GM11168 (cell line): Measurements from ENCODE around the gene CLMP.

ENCODE experiments used
- in situ Hi-C: fragments of 300-500 bp; cut with MboI; formaldehyde crosslinking; loops from one replicate; pipeline ENCODE4 v1.12.0; 2022; ENCODE audit warnings: low sequenced_read_pairs; ENCODE audit not compliant: unreplicated experiment

CLMP gene

GRCh38 chr11:123195188-123196059 is at the start of gene CLMP:
CLMP (minus strand) TSS chr11:123195248; CDS start chr11:123194940, 308 bp downstream.
- in situ Hi-C loops = no loop called here

GRCh38 chr11:123241874-123242543 is 47.0 kb upstream of the CLMP start:
- in situ Hi-C loops = loop anchor here (10.0 kb wide), 1 partner anchor 77 kb away; no protein-coding TSS in a partner anchor

GRCh38 chr11:123241294-123241693 is 46.2 kb upstream of the CLMP start:
- in situ Hi-C loops = loop anchor here (10.0 kb wide), 1 partner anchor 76 kb away; no protein-coding TSS in a partner anchor

GRCh38 chr11:123239191-123240150 is 44.4 kb upstream of the CLMP start:
- in situ Hi-C loops = loop anchor here (10.0 kb wide), 1 partner anchor 75 kb away; no protein-coding TSS in a partner anchor

- in situ Hi-C loops = no loop called here
Measured at GRCh38 chr11:123238297-123238696, 43.2 kb upstream of the CLMP start.

GRCh38 chr11:123236879-123237278 is 41.8 kb upstream of the CLMP start:
- in situ Hi-C loops = no loop called here

- in situ Hi-C loops = no loop called here
Measured at GRCh38 chr11:123235656-123236261, 40.7 kb upstream of the CLMP start.

- in situ Hi-C loops = no loop called here
Measured at GRCh38 chr11:123235117-123235655, 40.1 kb upstream of the CLMP start.

GRCh38 chr11:123233975-123234334 is 38.9 kb upstream of the CLMP start:
- in situ Hi-C loops = no loop called here

- in situ Hi-C loops = no loop called here
Measured at GRCh38 chr11:123233280-123233974, 38.4 kb upstream of the CLMP start.

- in situ Hi-C loops = no loop called here
Measured at GRCh38 chr11:123231777-123232176, 36.7 kb upstream of the CLMP start.

GRCh38 chr11:123231256-123231655 is 36.2 kb upstream of the CLMP start:
- in situ Hi-C loops = no loop called here

GRCh38 chr11:123230346-123230745 is 35.3 kb upstream of the CLMP start:
- in situ Hi-C loops = no loop called here

GRCh38 chr11:123228496-123229163 is 33.6 kb upstream of the CLMP start:
- in situ Hi-C loops = no loop called here

GRCh38 chr11:123227763-123228495 is 32.9 kb upstream of the CLMP start:
- in situ Hi-C loops = no loop called here

- in situ Hi-C loops = no loop called here
Measured at GRCh38 chr11:123221584-123221983, 26.5 kb upstream of the CLMP start.

- in situ Hi-C loops = no loop called here
Measured at GRCh38 chr11:123221096-123221561, 26.1 kb upstream of the CLMP start.
